Measurements from ENCODE around the gene USP22.

The USP22 gene

DNA sequence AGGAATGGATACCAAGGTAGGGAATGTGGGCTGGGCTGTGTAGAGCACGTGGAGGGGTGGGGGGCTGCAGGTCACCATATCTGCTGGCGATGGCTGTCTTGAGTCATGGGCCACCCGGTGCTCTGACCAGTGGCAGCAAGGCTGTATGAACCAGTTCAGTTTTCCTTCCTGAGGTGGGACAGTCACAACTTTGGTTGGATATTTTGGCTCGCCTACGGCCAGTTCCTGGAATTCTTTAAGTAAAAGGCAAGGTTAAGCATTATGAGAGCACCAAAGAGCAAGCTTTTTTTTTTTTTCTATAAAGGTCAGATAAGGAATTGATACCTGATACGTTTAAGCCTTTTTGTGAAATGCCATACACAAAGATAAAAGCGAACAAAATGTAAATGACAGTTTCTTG lies 81.9 kb downstream of the USP22 start:
- no peaks in the 10 kb centered on the region for H3K27me3 ChIP-seq (ENCODE audit: insufficient read depth, poor library complexity, severe bottlenecking)

DNA sequence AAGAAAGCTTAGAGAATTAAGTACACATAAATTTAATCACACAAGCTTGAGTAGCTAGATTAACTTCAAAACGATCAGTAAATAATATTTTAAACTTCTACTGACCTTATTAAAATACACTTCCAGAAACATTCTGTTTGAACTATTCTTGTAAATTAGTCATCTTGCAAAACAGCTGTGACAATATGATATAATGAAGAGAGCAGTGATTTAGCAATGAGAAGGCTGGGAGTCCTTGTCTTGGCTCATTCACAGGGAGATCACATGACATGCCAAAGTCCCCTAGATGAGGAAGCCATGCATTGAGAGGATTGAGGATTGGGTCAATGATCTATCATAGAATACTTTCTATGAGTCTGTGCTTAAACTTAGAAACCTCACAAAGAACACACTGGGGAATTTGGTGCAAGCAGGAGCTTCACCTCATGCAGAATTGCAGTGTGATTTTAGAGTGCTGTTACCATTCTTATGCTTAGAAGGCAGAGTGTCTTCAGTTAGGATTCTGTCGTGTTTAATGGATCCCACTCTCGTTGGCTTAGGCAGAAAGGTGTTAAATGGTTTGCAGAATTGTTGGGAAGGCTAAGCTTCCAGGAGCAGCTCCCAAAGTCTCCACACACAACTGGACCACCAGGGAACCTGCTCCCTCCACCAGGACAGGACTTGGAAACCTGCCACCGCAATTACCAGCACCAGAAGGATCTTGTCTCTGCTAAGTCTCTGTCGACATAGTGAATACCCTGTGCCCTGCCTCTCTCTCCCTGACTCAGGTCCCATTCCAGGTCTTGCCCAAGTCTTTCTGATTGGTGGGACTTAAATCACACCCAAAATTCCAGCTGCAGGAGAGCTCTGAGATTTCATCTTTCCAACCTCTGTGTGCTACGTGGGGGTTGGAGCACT lies 87.1 kb downstream of the USP22 start:
- Histone ChIP-seq H3K27me3 (ENCODE audit: insufficient read depth, poor library complexity, severe bottlenecking) (no peaks in the 10 kb centered on the region), H3K27ac (replicated peaks) (no peak overlapping the region), H3K4me3 (replicated peaks; ENCODE audit: insufficient read depth, low read length) (no peak overlapping the region)
- DNase-seq (ENCODE audit: low read depth in 1 of 2, low spot score in 1 of 2), result no peak
- TF ChIP-seq GABPA (IDR thresholded peaks at IDR 0.05; ENCODE audit: low read depth) (no peak), SPI1 (IDR thresholded peaks at IDR 0.05; ENCODE audit: borderline replicate concordance, low read depth) (no peak), POLR2AphosphoS5 (IDR thresholded peaks at IDR 0.05; ENCODE audit: low read depth) (no peak)
- TF ChIP-seq, protein P1, sequence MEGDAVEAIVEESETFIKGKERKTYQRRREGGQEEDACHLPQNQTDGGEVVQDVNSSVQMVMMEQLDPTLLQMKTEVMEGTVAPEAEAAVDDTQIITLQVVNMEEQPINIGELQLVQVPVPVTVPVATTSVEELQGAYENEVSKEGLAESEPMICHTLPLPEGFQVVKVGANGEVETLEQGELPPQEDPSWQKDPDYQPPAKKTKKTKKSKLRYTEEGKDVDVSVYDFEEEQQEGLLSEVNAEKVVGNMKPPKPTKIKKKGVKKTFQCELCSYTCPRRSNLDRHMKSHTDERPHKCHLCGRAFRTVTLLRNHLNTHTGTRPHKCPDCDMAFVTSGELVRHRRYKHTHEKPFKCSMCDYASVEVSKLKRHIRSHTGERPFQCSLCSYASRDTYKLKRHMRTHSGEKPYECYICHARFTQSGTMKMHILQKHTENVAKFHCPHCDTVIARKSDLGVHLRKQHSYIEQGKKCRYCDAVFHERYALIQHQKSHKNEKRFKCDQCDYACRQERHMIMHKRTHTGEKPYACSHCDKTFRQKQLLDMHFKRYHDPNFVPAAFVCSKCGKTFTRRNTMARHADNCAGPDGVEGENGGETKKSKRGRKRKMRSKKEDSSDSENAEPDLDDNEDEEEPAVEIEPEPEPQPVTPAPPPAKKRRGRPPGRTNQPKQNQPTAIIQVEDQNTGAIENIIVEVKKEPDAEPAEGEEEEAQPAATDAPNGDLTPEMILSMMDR (IDR thresholded peaks at IDR 0.05; ENCODE audit: insufficient read depth, low read length), result no peak
- TF ChIP-seq, protein P2, sequence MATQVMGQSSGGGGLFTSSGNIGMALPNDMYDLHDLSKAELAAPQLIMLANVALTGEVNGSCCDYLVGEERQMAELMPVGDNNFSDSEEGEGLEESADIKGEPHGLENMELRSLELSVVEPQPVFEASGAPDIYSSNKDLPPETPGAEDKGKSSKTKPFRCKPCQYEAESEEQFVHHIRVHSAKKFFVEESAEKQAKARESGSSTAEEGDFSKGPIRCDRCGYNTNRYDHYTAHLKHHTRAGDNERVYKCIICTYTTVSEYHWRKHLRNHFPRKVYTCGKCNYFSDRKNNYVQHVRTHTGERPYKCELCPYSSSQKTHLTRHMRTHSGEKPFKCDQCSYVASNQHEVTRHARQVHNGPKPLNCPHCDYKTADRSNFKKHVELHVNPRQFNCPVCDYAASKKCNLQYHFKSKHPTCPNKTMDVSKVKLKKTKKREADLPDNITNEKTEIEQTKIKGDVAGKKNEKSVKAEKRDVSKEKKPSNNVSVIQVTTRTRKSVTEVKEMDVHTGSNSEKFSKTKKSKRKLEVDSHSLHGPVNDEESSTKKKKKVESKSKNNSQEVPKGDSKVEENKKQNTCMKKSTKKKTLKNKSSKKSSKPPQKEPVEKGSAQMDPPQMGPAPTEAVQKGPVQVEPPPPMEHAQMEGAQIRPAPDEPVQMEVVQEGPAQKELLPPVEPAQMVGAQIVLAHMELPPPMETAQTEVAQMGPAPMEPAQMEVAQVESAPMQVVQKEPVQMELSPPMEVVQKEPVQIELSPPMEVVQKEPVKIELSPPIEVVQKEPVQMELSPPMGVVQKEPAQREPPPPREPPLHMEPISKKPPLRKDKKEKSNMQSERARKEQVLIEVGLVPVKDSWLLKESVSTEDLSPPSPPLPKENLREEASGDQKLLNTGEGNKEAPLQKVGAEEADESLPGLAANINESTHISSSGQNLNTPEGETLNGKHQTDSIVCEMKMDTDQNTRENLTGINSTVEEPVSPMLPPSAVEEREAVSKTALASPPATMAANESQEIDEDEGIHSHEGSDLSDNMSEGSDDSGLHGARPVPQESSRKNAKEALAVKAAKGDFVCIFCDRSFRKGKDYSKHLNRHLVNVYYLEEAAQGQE (IDR thresholded peaks at IDR 0.05; ENCODE audit: insufficient replicate concordance, low read depth), result no peak

More for the DNA sequence above, 81.9 kb downstream of the USP22 start:
- no peak overlapping the region for H3K4me3 ChIP-seq (replicated peaks; ENCODE audit: insufficient read depth, low read length)
- no peak overlapping the region for H3K27ac ChIP-seq (replicated peaks)
- TF ChIP-seq GABPA (IDR thresholded peaks at IDR 0.05; ENCODE audit: low read depth) (no peak), SPI1 (IDR thresholded peaks at IDR 0.05; ENCODE audit: borderline replicate concordance, low read depth) (no peak), POLR2AphosphoS5 (IDR thresholded peaks at IDR 0.05; ENCODE audit: low read depth) (no peak)
- TF ChIP-seq, protein P1 (IDR thresholded peaks at IDR 0.05; ENCODE audit: insufficient read depth, low read length), result no peak
- TF ChIP-seq, protein P2 (IDR thresholded peaks at IDR 0.05; ENCODE audit: insufficient replicate concordance, low read depth), result no peak
- DNase-seq (ENCODE audit: low read depth in 1 of 2, low spot score in 1 of 2), result no peak

DNA sequence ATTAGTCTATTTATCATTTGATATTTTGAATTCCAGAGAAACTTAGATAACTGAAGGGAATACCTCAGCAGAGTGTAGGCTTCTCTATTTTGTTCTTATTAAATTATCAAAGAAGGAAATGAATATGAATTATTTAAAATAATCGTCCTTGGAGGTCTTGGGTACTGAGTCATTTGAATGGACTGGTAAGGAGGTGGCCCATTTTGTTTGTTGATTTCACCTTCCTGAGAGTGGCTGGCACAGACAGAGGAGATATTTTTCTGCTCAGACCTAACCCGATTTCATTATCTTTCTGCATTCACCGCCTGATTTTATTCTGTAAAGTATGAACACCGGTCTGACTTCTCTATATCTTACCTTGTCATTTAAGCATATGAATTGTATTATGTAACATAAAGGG lies 88.0 kb downstream of the USP22 start:
- Histone ChIP-seq H3K4me3 (replicated peaks; ENCODE audit: insufficient read depth, low read length) (no peak overlapping the region), H3K27me3 (ENCODE audit: insufficient read depth, poor library complexity, severe bottlenecking) (no peaks in the 10 kb centered on the region), H3K27ac (replicated peaks) (no peak overlapping the region)
- DNase-seq (ENCODE audit: low read depth in 1 of 2, low spot score in 1 of 2), result no peak
- TF ChIP-seq, protein P2 (IDR thresholded peaks at IDR 0.05; ENCODE audit: insufficient replicate concordance, low read depth), result no peak
- no peak for TF ChIP-seq SPI1 (IDR thresholded peaks at IDR 0.05; ENCODE audit: borderline replicate concordance, low read depth)
- no peak for TF ChIP-seq POLR2AphosphoS5 (IDR thresholded peaks at IDR 0.05; ENCODE audit: low read depth)
- TF ChIP-seq, protein P1 (IDR thresholded peaks at IDR 0.05; ENCODE audit: insufficient read depth, low read length), result no peak
- TF ChIP-seq GABPA (IDR thresholded peaks at IDR 0.05; ENCODE audit: low read depth), result no peak
